ENCODE data around the gene ATP2C1.

The ATP2C1 gene

DNA sequence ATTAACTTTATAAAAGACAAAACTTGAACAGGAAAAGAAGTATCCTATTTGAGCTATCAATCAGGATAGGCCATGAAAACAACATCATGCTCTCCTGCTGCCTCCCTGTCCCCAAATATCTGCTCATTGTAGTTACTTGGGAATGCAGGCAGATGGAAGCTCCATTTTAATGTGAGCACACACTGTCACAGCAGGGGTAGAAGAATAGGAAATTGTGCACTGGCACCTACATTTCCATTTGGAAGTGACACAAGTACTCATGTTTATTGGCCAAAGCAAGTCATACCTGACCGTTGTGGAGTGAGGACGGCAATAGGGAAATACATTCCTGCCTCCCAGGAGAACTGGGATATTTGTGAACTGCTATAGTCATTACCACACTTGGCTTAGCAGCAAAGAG is 80.3 kb downstream of the ATP2C1 start:
- no peaks in the 10 kb centered on the region for H3K9me3 Mint-ChIP-seq
- no peaks in the 10 kb centered on the region for H3K27me3 Mint-ChIP-seq
- peaks cover 28% of the 10 kb centered on the region for H3K36me3 Mint-ChIP-seq
- H3K27ac Mint-ChIP-seq: no peak overlapping the region
- no peak overlapping the region for H3K4me3 Mint-ChIP-seq
- no peaks in the 10 kb centered on the region for H3K4me1 Mint-ChIP-seq

GRCh38 chr3:130975251-130975650 is 81.4 kb downstream of the ATP2C1 start:
- H3K4me3 Mint-ChIP-seq: no peak overlapping the region
- no peak overlapping the region for H3K27ac Mint-ChIP-seq
- no peaks in the 10 kb centered on the region for H3K9me3 Mint-ChIP-seq
- peaks cover 27% of the 10 kb centered on the region for H3K36me3 Mint-ChIP-seq
- H3K27me3 Mint-ChIP-seq: no peaks in the 10 kb centered on the region
- H3K4me1 Mint-ChIP-seq: no peaks in the 10 kb centered on the region

DNA sequence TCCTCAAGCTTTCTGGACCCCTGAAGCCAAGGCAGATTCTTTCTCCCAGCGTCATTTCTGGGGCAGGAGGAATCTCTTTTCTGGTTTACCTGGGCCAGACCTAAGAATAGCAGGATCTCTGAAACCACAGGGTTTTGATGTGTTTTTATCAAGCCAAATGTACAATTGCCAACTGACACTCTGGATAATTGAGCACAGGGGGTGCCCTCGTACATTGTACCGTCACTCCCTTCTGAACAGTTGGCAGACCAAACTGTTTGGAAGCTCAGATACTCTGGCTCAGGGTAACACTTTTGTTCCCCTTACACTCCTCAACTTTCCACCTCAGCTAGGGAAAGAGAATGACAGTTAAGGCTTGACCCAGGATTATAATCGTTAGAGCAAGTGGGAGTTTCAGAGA is 82.8 kb downstream of the ATP2C1 start:
- no peaks in the 10 kb centered on the region for H3K27me3 Mint-ChIP-seq
- no peaks in the 10 kb centered on the region for H3K9me3 Mint-ChIP-seq
- H3K4me1 Mint-ChIP-seq: no peaks in the 10 kb centered on the region
- no peak overlapping the region for H3K27ac Mint-ChIP-seq
- H3K36me3 Mint-ChIP-seq: peaks cover 16% of the 10 kb centered on the region
- no peak overlapping the region for H3K4me3 Mint-ChIP-seq

GRCh38 chr3:130979117-130979516 is 85.2 kb downstream of the ATP2C1 start:
- no peaks in the 10 kb centered on the region for H3K9me3 Mint-ChIP-seq
- no peak overlapping the region for H3K4me3 Mint-ChIP-seq
- no peaks in the 10 kb centered on the region for H3K27me3 Mint-ChIP-seq
- no peak overlapping the region for H3K27ac Mint-ChIP-seq
- no peaks in the 10 kb centered on the region for H3K4me1 Mint-ChIP-seq
- peaks cover 10% of the 10 kb centered on the region for H3K36me3 Mint-ChIP-seq

DNA sequence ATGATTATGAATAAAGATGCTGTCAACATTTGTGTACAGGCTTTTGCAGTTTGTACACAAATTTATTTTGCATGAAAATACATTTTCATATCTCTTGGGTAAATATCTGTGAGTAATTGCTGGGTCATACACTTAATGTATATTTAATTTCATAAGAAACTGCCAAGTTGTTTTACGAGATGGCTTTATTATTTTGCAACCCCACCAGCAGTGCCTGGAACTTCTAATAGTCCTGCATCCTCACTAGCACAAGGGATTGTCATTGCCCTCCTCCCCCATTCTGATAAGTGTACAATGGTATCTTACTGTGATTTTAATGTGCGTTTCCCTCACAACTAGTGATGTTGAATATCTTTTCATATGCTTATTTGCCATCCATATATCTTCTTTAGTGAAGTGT is 87.6 kb downstream of the ATP2C1 start:
- no peak overlapping the region for H3K4me3 Mint-ChIP-seq
- H3K27me3 Mint-ChIP-seq: no peaks in the 10 kb centered on the region
- H3K4me1 Mint-ChIP-seq: no peaks in the 10 kb centered on the region
- no peaks in the 10 kb centered on the region for H3K9me3 Mint-ChIP-seq
- peaks cover 12% of the 10 kb centered on the region for H3K36me3 Mint-ChIP-seq
- no peak overlapping the region for H3K27ac Mint-ChIP-seq

- Mint-ChIP-seq H3K9me3 (no peaks in the 10 kb centered on the region), H3K4me1 (peaks cover 3% of the 10 kb centered on the region), H3K27me3 (no peaks in the 10 kb centered on the region), H3K36me3 (peaks cover 16% of the 10 kb centered on the region), H3K4me3 (no peak overlapping the region), H3K27ac (no peak overlapping the region)
Measured at GRCh38 chr3:130990282-130990681, 96.4 kb downstream of the ATP2C1 start.

- no peaks in the 10 kb centered on the region for H3K9me3 Mint-ChIP-seq
- peaks cover 3% of the 10 kb centered on the region for H3K4me1 Mint-ChIP-seq
- no peak overlapping the region for H3K27ac Mint-ChIP-seq
- no peak overlapping the region for H3K4me3 Mint-ChIP-seq
- no peaks in the 10 kb centered on the region for H3K27me3 Mint-ChIP-seq
- peaks cover 14% of the 10 kb centered on the region for H3K36me3 Mint-ChIP-seq
Measured at GRCh38 chr3:130991126-130991525, 97.2 kb downstream of the ATP2C1 start.

- Mint-ChIP-seq H3K36me3 (peaks cover 16% of the 10 kb centered on the region), H3K27ac (peak overlapping the region; percentile 8)
Measured at GRCh38 chr3:130992344-130992743, 98.5 kb downstream of the ATP2C1 start.

GRCh38 chr3:130997289-130997688 is 103.4 kb downstream of the ATP2C1 start:
- H3K9me3 Mint-ChIP-seq: no peaks in the 10 kb centered on the region
- peaks cover 5% of the 10 kb centered on the region for H3K36me3 Mint-ChIP-seq
- H3K4me1 Mint-ChIP-seq: no peaks in the 10 kb centered on the region
- no peaks in the 10 kb centered on the region for H3K27me3 Mint-ChIP-seq
- no peak overlapping the region for H3K27ac Mint-ChIP-seq
- H3K4me3 Mint-ChIP-seq: no peak overlapping the region

More at GRCh38 chr3:130992344-130992743, 98.5 kb downstream of the ATP2C1 start:
- Mint-ChIP-seq H3K27me3 (no peaks in the 10 kb centered on the region), H3K4me3 (no peak overlapping the region), H3K4me1 (peaks cover 3% of the 10 kb centered on the region), H3K9me3 (no peaks in the 10 kb centered on the region)

GRCh38 chr3:131001071-131001470 is 107.2 kb downstream of the ATP2C1 start:
- Mint-ChIP-seq H3K27ac (no peak overlapping the region), H3K36me3 (peaks cover 10% of the 10 kb centered on the region), H3K27me3 (no peaks in the 10 kb centered on the region), H3K4me1 (peaks cover 5% of the 10 kb centered on the region), H3K9me3 (no peaks in the 10 kb centered on the region), H3K4me3 (no peak overlapping the region)

DNA sequence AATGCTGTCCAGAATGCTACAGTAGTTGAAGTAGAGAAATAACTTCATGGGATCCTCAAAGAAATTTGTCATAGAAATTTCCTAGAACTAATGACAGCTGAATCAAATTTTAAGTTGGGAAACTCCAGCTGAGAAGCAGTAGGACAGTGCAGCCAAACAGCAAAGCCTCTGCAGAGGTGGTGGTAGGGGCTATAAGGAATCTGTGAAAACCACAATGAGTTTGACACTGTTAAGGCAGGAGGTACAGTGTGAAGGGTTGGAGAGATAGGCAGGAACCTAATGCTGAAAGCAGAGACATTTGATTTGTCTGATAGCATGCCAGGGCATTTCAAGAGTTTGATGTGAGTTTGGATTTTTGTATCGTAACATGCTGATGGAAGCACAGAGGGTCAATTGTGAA is 110.7 kb downstream of the ATP2C1 start:
- H3K9me3 Mint-ChIP-seq: no peaks in the 10 kb centered on the region
- H3K27ac Mint-ChIP-seq: no peak overlapping the region
- no peaks in the 10 kb centered on the region for H3K27me3 Mint-ChIP-seq
- no peak overlapping the region for H3K4me3 Mint-ChIP-seq
- H3K4me1 Mint-ChIP-seq: peaks cover 5% of the 10 kb centered on the region
- H3K36me3 Mint-ChIP-seq: peaks cover 13% of the 10 kb centered on the region

DNA sequence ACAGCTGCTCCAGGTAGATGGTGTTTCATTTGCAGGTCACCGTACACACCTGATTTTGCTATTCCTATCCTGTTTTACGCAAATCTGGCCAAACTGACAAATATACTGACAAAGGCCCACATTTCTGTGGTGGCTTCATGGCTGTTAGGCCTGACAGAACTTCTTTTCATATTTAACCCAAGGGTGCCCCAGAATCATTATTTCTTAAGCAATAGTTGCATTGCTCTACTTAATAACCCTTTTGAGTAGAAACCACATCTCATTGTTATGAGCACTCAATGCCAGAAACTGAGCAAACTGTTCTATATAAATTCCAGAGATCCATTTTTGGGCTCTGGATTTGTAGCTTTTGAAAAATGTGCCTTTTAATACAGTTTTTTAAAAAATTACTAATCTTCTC is 113.4 kb downstream of the ATP2C1 start:
- Mint-ChIP-seq H3K4me1 (peaks cover 5% of the 10 kb centered on the region), H3K27me3 (no peaks in the 10 kb centered on the region), H3K36me3 (peaks cover 12% of the 10 kb centered on the region), H3K27ac (no peak overlapping the region), H3K9me3 (no peaks in the 10 kb centered on the region), H3K4me3 (no peak overlapping the region)

- Mint-ChIP-seq H3K4me3 (no peak overlapping the region), H3K27me3 (no peaks in the 10 kb centered on the region), H3K4me1 (peaks cover 5% of the 10 kb centered on the region), H3K27ac (no peak overlapping the region), H3K36me3 (peaks cover 10% of the 10 kb centered on the region), H3K9me3 (no peaks in the 10 kb centered on the region)
Measured at GRCh38 chr3:131007782-131008181, 113.9 kb downstream of the ATP2C1 start.

DNA sequence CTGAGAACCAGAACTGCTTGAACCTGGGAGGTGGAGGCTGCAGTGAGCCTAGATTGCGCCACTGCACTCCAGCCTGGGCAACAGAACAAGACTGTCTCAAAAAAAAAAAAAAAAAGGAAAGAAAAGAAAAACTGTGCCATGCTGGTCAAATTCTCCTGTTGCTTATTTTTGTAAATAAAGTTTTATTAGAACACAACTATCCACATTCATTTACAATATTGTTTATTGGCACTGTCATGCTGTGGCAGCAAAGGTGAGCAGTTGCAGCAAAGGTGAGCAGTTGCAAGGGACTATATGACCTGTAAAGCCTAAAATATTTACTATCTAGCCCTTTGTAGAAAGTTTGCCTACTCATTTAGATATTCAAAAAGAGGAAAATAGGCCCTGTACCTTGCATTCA is 114.4 kb downstream of the ATP2C1 start:
- H3K36me3 Mint-ChIP-seq: peaks cover 14% of the 10 kb centered on the region
- no peak overlapping the region for H3K4me3 Mint-ChIP-seq
- no peaks in the 10 kb centered on the region for H3K9me3 Mint-ChIP-seq
- H3K27me3 Mint-ChIP-seq: no peaks in the 10 kb centered on the region
- no peak overlapping the region for H3K27ac Mint-ChIP-seq
- peaks cover 5% of the 10 kb centered on the region for H3K4me1 Mint-ChIP-seq

DNA sequence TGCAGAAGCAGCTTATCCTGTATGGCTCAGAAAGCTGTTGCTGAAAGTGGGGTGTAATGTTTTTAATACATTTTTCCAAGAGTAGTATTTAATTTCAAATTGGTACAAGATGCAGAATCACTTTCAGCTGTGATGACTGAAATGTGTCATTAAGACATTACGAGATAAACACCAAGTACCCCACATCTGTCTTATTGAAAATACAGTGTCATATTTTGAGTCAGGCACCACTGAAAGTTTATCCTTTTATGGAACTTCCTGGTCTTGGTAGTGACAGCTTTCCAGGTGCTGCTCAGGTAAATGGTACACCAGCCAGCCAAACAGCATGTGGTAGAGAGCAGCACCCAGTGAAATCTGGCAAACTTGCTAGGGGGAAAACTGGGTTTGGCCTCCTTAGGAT is 115.8 kb downstream of the ATP2C1 start:
- Mint-ChIP-seq H3K36me3 (peaks cover 13% of the 10 kb centered on the region), H3K4me1 (peaks cover 3% of the 10 kb centered on the region), H3K27me3 (no peaks in the 10 kb centered on the region), H3K4me3 (no peak overlapping the region), H3K27ac (no peak overlapping the region), H3K9me3 (no peaks in the 10 kb centered on the region)

GRCh38 chr3:131018970-131019369 is 125.1 kb downstream of the ATP2C1 start:
- peaks cover 63% of the 10 kb centered on the region for H3K4me1 Mint-ChIP-seq
- peaks cover 19% of the 10 kb centered on the region for H3K36me3 Mint-ChIP-seq
- no peak overlapping the region for H3K27ac Mint-ChIP-seq
- H3K9me3 Mint-ChIP-seq: no peaks in the 10 kb centered on the region
- no peaks in the 10 kb centered on the region for H3K27me3 Mint-ChIP-seq
- H3K4me3 Mint-ChIP-seq: no peak overlapping the region

DNA sequence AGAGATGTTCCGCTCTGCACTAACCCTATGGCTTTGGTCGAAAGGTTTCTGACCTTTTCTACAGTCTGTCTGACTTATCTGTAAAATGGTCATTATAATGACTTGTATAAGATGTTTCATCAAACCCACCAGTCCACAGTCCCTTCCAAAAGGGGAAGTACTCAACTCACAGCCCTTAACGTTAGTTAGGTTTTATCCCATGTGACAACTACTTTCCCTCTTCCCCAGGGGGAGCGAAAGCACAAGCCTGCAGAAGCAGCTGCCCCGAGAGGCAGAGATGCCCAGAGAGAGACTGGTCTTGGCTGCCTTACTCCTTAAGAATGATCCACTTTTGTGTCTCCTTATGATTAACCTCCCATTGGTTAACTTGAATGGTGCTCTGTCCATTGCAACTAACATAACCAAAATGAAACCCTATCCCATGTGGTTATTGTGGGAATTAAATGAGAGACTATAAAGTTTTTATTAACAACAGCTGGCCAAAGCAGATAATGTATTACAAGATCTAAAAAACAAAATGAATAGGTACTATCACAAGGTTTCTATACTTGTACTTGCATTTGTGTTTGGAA is 126.3 kb downstream of the ATP2C1 start:
- Mint-ChIP-seq H3K9me3 (no peaks in the 10 kb centered on the region), H3K4me3 (peak overlapping the region; percentile 57), H3K27ac (no peak overlapping the region), H3K36me3 (peaks cover 27% of the 10 kb centered on the region), H3K27me3 (no peaks in the 10 kb centered on the region), H3K4me1 (peaks cover 70% of the 10 kb centered on the region)

Data from activated naive CD4-positive, alpha-beta T cell treated with anti-CD3 and anti-CD28 coated beads, Interleukin-2, amount 50 U/mL, for 24 hours (primary cell).